HG03521 (cell line): ENCODE data around the gene GPANK1.
A peak's percentile ranks its signal among the peaks of the same experiment; 100 is the strongest.
"Not testable (repeated sequence)": the region's sequence is repeated elsewhere in the genome, so short reads cannot be mapped to it uniquely, and the experiment has no call there.

Experiments
- ATAC-seq: cut with Tn5 transposase; IDR thresholded peaks from one replicate; pipeline ENCODE4 v1.9.1; 2021; ENCODE audit warnings: mild to moderate bottlenecking, moderate library complexity; ENCODE audit not compliant: unreplicated experiment

GPANK1 gene

DNA sequence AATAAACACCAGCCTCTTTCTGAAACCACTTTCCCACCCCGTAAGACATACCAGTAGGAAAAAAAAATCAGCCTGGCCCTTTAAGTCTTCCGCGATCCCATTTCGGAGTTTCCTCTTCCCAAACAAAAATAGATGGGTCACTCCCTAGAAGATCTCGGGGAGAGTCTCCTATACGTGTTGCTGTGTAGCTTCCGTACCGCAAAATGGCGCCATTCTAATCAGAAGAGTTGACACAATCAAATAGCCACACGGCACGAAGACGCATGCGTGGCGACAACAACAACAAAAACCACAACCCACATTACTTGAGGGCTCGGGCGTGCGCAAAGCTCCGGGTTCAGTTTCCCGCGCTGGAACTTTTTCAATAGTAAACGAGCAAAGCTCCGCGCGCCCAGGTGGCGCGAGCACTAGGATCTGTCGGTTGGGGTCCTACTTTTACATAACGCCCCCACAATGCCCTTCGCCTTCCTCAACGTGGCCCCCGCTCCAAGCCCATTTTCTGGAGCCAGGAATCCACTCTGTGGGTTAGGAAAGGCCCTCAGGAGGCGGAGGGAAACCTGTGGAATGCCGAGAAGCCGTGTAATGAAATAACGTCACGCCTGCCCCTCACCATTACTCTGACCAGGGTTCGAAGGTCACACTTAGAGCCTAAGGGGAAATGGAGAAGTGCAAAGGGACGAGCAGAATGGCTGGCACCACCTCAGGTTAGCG lies at the start of gene GPANK1:
TSS of gene GPANK1 (minus strand) at position 208 of the 711 bp plus-strand sequence. CDS start 519 bp downstream, outside the sequence.
- ATAC-seq: peak; percentile 28

DNA sequence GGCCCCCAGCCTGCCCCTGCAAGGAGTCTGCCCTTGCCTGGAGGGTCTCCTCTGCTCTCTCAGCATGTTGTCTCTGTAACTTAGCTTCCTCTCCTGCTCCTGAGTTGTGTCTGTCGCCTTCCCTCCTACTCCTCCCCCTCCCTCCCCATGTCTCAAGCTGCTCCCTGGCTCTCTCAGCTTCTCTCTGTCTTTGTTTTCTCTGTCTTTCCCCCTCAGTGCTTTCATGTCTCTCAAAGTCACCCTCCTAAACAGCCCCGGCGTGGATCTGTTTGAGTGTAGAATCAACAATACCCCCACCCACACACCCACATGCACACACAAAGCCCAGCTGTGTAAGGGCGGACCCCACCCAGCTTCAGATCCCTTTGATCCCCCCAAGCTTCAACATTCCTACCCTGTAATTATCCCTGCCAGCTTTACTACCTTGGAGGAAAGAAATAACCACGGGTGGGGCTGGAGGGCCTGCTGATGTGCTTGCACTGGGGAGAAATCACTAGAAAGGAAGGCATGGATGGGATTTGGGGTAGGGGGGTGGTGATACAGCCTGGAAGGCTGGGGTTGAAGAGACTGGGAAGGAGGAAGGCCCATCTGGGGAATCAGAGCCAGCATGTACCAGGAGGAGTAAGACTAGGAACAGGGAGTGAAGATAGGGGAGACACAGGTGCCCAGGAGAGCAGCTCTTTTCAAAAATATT lies 49.3 kb upstream of the GPANK1 start:
- ATAC-seq: no peak

DNA sequence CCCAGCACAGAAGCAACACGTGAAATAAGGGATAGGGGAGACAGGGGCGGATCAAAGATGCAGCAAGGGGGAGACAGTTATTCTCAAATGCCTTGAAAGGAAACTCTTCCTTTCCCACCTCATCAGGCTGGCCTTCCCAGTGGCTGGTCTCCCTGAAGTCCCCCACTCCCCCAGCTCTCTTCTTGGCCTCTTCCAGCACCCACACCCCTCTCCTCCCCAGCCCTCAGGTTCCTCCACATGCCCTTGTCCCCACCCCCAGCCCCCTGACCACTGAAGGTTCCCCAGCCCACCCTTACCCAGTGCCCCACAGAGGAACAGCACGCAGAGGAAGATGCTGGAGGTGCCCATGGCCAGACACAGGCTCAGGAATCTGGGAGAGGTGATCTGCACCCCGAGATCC lies 48.7 kb upstream of the GPANK1 start:
- no peak for ATAC-seq

DNA sequence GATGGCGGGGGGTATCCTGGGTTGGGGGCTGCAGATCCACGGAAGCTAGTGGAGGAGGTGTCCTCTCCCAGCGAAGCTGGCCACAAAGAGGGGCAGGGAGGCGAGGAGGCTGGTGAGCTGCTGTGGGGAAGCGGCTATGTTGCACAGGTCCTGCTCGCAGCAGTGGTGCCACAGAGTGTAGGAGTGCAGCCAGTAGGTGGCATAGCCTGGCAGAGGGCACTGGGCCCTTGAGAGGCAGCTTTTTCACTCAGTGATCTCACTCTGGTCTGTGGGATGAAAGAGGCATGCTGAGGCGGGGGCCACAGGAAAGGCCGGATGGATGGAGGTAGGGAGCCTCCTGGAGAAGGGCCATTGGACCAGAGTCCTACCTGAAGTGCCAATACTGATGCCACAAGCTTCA lies 47.5 kb upstream of the GPANK1 start:
- ATAC-seq: no peak

DNA sequence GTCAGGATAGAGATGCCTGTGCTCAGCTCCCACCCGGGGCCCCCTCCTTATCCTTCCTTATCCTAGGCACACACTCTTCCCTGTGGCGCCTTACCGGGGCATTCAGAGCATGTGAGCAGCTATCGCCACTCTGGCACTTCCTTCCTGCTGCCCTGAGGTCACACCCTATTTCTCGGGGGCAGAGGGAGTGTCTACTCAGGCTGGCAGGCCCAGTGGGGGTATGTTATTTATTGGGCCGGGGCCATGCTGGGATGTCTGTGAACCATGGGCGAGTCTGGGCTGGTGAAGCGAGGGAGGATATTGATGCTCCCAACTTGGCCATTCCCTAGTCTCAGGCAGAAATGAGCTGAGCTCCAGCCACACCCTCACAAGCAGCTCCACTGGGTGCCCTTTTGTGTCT lies 46.4 kb upstream of the GPANK1 start:
- ATAC-seq: no peak

DNA sequence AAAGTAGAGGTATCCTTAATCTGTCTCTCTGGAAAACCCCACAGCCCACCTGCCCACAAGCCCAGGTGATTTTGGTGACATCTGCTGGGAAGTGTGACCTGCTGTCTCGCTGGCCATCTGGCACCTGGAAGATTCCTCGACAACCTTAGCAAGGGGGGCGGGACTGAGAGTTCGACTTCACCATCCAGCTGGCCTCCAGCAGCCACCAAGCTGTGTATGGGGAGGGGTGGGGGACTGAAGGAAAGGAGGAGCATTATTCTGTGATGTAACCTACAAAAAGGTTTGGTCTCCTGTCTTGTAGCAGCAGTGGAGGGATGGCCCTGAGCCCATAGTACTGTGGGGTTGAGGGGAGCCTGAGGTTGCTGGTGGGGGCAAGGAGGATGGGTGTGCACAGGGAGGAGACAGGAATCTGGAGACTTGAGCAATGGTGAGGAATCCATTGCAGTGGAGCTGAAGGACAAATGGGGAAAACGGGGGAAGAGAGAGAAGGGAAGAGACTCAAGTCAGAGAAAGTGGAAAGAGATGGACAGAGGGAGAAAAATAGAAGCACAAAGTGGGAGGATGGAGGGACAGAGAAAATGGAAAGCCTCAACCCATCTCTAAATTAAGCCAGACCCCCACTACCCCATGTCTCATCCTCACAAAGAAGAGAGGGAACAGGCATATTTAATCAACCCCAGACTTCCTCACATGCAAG lies 45.9 kb upstream of the GPANK1 start:
- ATAC-seq: no peak

DNA sequence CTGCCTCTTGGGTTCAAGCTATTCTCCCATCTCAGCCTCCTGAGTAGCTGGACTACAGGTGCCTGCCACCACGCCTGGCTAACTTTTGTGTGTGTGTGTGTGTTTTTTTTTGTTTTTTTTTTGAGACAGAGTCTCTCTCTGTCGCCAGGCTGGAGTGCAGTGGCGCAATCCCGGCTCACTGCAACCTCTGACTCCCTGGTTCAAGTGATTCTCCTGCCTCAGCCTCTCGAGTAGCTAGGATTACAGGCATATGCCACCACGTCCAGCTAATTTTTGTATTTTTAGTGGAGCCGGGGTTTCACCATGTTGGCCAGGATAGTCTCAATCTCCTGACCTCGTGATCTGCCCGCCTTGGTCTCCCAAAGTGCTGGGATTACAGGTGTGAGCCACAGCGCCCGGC lies 44.4 kb upstream of the GPANK1 start:
- ATAC-seq: not testable (repeated sequence)

DNA sequence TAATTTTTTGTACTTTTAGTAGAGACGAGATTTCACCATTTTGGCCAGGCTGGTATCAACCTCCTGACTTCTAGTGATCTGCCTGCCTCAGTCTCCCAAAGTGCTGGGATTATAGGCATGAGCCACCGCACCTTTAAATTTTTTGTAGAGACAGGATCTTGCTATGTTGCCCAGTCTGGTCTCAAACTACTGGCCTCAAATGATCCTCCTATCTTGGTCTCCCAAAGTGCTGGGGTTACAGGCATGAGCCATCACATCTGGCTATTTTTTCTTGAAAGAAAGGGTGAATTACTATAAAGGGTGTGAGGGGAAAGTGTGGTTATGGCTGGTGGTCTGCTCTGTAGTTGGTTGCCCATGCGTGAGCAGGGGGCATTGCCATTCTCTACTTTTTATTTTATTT lies 43.4 kb upstream of the GPANK1 start:
- ATAC-seq: no peak

DNA sequence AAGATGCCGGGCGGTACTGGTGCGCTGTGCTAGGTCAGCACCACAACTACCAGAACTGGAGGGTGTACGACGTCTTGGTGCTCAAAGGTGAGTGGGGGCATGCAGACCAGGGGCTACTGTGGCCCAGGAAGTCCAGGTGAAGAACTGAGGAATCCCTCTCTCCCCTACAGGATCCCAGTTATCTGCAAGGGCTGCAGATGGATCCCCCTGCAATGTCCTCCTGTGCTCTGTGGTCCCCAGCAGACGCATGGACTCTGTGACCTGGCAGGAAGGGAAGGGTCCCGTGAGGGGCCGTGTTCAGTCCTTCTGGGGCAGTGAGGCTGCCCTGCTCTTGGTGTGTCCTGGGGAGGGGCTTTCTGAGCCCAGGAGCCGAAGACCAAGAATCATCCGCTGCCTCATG lies 42.9 kb upstream of the GPANK1 start:
- no peak for ATAC-seq

DNA sequence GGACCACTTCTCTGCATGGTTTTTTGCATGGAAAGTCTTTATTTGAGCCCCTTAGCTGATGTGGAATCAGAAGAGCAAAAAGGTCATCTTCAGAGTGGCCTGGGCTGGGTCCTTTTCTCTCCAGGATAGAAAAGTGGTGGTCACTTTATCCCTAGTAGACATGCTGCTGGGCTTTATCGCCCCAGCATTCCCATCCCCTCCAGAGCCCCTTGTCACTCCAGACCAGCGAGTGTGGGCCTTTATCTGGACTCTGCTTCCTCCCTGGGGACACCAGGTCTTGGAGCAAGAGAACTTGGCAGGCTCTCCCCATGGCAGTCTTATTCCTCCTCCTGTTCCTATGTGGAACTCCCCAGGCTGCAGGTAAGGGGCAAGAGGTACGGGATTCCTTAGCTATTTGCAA lies 41.8 kb upstream of the GPANK1 start, which contains the start of gene LY6G6F:
TSS of gene LY6G6F (plus strand) at position 268 of the 400 bp plus-strand sequence. CDS start at position 309, 41 bp downstream.
- no peak for ATAC-seq

DNA sequence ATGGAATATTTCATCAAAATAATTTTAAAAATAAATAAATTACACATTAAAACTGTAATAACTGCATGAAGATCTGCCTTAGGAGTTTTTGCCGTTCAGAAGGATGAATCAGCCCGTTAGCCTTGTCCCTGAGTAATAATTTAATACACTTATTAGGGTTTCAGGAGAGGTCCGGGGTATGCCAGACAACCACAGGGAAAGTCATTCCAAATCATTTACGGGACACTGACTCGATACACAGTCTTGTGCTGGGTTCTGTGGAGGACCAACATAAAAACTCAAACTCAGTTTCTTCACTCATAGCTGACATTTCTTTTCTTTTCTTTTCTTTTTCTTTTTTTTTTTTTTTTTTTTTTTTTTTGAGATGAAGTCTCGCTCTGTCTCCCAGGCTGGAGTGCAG lies 41.1 kb upstream of the GPANK1 start:
- ATAC-seq: no peak

DNA sequence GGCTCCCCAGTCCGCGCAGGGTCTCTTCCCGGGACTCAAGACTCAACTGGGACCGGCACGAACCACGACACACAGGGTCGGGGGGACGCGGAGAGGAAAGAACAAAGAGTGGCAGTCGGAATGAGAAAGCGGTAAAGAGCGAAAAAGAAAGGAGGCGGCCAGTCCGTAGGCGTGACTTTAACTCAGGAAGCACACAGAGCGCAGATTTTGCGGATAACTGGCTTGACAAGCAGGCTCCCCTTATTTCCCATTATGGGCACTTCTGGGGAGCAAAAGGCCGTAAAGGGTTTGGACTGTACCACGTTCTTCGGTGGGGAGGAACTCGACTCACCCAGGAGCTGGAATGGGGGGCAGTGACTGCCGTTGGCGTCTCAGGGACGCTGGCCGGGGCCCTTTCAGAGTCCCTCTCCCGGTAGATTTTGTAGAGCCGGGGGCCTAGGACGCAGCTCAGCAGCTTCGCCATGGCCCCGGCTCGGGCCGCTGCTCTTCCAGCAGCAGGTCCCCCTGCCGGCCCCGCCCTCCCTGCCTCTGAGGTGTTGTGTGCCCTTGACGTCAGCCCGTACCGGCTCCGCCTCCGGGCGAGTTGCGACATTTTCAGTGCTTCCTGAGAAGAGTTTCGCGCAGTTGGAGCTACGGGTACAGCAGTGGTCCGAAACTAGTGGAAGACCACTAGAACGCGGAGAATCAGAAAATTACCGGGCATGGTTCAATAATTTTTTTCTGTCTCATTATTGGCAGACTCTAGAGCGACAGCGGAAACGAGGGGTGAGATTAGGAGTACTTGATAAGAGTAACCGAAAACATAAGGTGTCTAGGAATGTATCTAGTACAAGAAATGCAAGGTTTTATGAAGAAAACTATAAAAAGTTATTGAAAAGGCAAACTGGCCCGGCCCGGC lies 38.3 kb upstream of the GPANK1 start, which contains the start of gene ABHD16A:
TSS of gene ABHD16A (minus strand) at position 506 of the 898 bp plus-strand sequence. CDS start at position 463, 43 bp downstream.
- peak; percentile 75 for ATAC-seq

DNA sequence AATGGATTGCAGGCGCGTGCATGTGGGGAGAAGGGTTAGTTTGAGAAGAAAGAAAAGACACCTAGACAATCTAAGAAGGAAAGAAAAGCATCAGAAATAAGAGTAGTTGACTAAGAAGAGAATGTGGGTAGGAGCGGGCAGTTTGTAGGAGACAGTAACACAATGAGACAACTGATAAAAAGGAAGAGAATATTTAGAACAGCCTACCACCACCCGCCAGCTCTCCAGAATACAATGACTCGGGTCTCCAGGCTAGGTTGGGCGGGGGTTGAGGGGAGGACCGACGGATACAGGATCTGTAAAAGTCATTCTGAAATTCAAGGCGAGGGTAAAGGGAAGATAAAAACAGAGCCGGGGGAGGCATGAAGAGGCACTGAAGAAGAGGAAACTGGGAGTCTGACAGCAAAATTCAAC lies 37.6 kb upstream of the GPANK1 start:
- no peak for ATAC-seq

DNA sequence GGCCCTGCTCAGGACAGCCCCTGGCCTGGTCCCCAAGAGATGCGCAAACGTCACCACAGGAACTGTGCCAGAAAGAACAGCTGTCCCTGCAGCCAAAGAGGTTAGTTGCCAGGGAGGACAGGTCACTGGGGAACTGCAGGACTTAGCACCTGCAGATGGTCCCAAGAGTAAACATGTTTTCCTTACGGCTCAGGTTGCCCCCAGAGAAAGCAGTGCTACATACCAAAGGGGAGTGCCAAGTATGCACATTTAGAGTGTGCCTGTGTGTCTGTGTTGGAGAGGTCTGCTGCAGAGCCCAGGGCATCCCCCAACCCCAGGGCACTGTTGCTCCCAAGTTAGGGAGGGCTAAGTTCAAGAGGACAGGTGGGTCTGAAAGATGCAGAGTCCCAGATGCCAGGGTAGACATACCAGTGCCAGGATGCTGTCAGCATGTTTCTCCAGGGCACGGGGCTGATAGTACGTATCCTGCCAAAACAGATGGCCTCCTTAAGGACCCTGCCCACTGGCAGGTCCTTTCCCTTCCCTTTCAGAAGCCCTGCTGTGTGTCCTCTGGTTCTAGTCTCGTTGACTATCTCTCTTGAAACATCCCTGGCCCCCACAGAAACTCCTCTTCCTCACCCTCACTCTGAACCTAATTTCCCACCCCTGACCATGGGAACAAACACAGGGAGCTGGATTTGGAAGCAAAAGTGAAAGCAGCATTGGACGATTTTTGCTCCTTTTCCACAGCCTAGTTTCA lies 37.0 kb upstream of the GPANK1 start:
- ATAC-seq: no peak

DNA sequence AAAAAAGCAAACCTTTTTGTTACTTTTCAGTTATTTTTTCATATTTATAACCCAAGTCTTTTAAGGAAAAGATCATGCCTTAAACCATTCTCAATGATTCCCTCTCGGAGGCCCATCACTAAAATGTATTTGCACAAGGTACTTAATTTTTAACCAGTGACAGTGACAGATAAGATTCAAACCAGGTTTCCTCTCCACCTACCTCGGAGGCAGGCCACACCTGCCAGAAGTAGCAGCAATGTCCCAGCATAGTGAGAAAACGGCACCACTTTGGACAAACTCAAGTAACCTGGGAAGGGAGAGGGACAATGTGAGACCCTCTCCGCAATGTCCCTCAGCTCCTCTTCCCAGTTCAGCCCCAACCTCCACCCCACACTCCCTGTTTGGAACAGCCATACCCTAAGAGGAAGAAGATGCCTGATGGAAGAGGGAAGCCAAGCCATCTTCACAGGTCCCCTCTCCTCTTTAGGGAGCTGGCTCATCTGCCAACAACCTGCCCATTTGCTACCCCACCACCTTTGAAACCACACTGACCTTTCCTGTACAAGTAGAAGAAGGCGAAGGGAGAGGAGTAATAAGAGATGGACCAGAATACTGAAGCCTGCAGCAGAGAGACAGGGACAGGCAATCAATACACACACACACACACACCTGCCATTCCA lies 36.1 kb upstream of the GPANK1 start:
- no peak for ATAC-seq

DNA sequence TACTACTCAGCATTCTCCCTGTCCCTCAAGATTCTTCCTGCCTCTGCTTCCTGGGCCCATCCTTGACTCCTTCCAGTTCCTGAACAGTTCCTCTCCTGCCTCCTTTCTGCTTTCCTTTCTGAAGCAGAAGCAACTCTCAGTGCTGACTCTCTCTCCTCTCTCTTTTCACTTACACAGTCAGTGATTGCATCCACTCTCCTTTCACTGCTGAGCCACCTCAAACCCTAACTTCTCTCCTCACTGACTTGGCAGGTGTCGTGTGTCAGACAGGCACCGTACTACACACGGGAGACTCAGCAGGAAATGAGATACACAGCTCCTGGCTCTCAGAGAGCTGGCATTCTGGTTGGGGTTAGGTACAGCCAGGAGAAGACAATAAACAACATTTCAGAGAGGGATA lies 32.8 kb upstream of the GPANK1 start:
- ATAC-seq: no peak

DNA sequence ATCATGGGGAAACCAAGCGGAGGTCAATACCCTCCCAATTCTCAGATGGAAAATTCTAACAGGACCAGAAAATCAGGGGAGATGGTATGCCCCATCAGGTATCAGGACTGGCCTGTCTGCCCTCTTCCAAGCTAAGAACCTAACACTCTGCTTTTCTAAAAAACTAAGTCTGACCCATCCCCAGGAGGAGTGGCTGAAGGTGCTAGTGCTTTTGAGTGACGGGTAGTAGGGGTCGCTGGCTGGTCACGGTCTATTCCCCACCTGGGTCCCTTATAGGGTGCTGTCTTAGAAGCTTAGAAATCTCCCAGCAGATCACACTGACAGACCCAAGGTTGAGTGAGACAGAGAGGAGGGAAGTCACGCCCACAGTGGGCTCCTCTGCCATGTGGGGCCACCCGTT lies 28.7 kb upstream of the GPANK1 start:
- no peak for ATAC-seq

DNA sequence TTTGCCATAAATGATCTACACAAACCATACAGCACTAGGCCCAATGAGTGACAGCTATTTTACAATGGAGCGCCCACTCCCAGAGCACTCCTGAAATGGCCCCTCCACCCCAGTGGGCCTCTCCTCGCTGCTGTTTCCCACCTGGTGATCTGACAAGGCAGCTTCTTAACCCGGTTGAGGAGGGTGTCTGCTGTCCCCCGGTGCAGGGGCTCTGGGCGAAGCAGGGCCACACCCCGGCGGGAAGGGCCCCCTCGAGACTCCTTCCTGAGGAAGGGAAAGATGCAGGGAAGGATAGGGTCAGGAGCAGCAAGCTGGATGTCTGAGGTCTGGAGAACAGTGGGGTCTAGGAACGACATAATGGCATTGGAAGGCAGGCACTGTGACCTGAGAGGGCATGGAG lies 28.1 kb upstream of the GPANK1 start:
- no peak for ATAC-seq

DNA sequence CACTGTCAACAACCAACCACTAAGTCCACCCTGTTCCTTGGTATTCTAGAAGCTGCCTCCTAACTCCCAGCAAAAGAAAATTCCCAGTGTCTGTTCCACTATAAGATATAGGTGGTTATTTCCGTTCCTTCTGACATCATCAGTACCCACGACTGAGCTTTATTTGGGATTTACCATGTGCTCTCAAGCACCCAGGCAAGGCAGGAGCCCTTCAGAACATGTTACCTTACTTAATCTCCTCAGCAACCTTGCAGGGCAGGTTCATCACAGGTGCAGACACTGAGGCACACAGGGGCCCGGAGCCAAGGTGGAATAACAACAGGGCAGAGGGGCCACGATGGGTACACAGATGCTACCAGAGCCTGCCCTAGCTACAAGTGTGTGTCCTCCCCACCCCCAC lies 27.6 kb upstream of the GPANK1 start:
- ATAC-seq: no peak
